ENCODE measurements around the gene SLC25A47.
A peak's percentile ranks its signal among the peaks of the same experiment; 100 is the strongest.
"Not testable (repeated sequence)": the region's sequence is repeated elsewhere in the genome, so short reads cannot be mapped to it uniquely, and the experiment has no call there.

SLC25A47 gene

DNA sequence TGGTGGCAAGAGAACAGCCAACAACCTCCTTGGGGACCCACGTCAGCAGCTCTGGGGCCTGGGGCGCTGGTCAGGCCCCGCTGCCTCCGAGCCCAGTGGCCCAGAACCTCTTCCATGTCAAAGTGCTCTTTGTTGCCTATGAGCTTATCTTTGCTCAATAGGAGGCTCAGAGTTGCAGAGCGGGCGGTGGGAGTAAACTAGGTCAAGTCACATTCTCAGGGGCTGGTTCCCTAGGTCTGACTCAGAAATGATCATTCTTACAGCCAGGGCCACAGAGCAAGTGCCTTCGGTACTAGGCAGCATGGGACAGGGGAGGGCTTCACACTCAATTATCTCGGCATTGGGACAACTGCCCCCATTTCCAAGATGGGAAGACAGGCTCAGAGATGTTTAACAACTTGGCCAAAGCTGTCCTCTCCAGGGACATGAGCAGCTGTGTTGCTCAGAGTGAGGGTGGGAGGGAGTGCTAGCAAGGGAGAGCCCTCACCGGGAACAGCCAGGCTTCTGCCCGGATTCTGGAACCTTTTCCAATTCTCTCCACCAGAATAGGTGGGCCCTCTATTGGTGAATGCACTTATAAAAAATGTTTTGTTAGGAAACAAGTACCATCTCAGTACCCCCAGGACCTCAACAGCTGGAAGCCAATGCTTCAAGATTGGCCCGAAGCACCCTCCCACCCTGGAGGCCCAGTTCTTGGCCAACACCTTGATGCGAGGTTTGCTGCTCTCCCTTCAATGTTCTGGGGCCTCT is 28.8 kb upstream of the SLC25A47 start:
- in situ Hi-C loops (cut with MboI; ENCODE audit: low pct_unique_long_range_greater_than_20kb, low sequenced_read_pairs, unreplicated experiment): no loop called here
- peak; percentile 65 for DNase-seq (ENCODE audit: low spot score)
- no peak for TF ChIP-seq CTCF (IDR thresholded peaks at IDR 0.05; ENCODE audit: extremely low read depth, insufficient read depth, missing control alignments)

DNA sequence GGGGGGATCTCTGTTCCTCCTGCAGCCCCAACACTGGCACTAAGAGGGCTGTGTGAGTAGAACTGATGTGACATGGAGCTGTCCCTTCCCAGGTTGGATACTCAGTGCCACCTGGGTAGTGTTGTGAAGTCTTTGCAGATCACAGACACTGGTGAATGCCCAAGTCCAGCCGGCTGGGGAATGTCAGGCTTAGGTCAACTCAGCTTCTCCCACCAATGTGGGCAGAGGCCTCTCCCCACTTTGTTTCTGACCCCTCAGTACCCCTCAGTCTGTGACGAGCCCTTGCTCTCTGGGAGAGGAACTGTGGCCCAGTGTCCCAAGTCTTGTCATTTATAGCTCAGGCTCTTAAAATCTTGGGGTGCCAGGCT is 28.2 kb upstream of the SLC25A47 start:
- in situ Hi-C loops (cut with MboI; ENCODE audit: low pct_unique_long_range_greater_than_20kb, low sequenced_read_pairs, unreplicated experiment): no loop called here
- DNase-seq (ENCODE audit: low spot score): peak; percentile 17
- no peak for TF ChIP-seq CTCF (IDR thresholded peaks at IDR 0.05; ENCODE audit: extremely low read depth, insufficient read depth, missing control alignments)

DNA sequence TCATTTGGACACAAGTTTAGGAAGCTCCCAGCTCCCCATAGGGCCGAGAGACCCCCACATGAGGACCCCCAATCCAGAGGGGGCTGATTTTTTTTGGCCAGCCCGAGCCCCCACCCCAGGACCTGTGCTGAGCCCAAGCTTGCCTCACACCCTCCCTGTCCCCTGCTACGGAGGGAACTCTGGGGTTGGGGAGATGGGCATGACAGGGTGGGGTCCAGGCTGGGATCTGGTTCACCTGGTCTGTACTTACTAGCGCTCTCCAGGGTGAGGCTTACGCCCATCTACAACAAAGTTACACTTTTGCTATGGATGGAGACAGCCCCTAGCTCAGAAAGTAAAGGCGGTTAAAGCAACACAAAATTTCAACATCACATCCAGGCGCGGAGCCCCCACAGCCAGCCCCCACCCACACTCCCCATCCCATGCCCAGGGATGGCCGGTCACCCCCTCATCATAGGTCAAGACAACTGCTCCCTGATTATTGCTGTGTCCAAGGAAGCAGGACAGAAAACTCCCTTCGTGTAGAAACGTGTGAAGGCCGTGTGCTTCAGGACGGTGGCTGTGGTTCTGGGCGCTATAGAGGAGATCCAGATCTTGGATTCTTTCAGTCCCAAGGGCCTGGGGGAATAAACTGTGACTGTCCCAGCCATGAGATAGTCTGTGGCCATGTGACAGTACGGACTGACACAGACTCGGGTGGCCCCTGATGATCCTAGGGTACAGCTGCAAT is 27.6 kb upstream of the SLC25A47 start:
- in situ Hi-C loops (cut with MboI; ENCODE audit: low pct_unique_long_range_greater_than_20kb, low sequenced_read_pairs, unreplicated experiment): no loop called here
- DNase-seq (ENCODE audit: low spot score): peak; percentile 25
- TF ChIP-seq CTCF (IDR thresholded peaks at IDR 0.05; ENCODE audit: extremely low read depth, insufficient read depth, missing control alignments): no peak

DNA sequence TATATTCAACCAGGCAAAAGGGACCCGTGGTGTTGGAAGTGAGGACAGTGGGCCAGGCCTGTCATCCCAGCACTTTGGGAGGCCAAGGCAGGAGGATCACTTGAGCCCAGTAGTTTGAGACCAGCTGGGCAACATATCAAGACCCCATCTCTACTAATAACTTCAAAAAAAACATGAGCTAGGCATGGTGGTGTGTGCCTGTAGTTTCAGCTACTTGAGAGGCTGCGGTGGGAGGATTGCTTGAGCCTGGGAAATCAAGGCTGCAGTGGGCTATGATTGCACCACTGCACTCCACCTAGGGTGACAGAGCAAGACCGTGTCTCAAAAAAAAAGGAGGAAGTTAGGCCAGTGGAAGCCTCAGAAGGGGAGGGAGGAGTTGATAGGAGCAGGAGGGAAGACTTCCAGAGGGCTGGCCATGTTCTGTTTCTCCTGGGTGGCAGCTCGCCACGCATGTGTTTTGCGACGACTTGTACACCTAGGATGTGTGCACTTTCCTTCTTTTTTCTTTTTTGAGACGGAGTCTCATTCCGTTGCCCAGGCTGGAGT is 27.0 kb upstream of the SLC25A47 start:
- DNase-seq (ENCODE audit: low spot score): peak; percentile 23
- TF ChIP-seq CTCF (IDR thresholded peaks at IDR 0.05; ENCODE audit: extremely low read depth, insufficient read depth, missing control alignments): no peak
- in situ Hi-C loops (cut with MboI; ENCODE audit: low pct_unique_long_range_greater_than_20kb, low sequenced_read_pairs, unreplicated experiment): no loop called here

GRCh38 chr14:100296729-100297128 is 26.4 kb upstream of the SLC25A47 start:
- DNase-seq (ENCODE audit: low spot score); in situ Hi-C loops (cut with MboI; ENCODE audit: low pct_unique_long_range_greater_than_20kb, low sequenced_read_pairs, unreplicated experiment): not testable (repeated sequence)

GRCh38 chr14:100297320-100298300 is 25.5 kb upstream of the SLC25A47 start:
- TF ChIP-seq CTCF (IDR thresholded peaks at IDR 0.05; ENCODE audit: extremely low read depth, insufficient read depth, missing control alignments): no peak
- DNase-seq (ENCODE audit: low spot score): peak; percentile 91
- in situ Hi-C loops (cut with MboI; ENCODE audit: low pct_unique_long_range_greater_than_20kb, low sequenced_read_pairs, unreplicated experiment): no loop called here
